Left ventricle myocardium inferior (tissue), 1 donor: ENCODE measurements around the gene RPUSD2. TPM values are rescaled to one million over a fixed set of nuclear protein-coding genes. Genes with fewer than 3 reads are reported as not detected.
A peak's percentile ranks its signal among the peaks of the same experiment; 100 is the strongest.
"Not testable (repeated sequence)": the region's sequence is repeated elsewhere in the genome, so short reads cannot be mapped to it uniquely, and the experiment has no call there.

Experiments used
- DNase-seq: peaks from one replicate; pipeline ENCODE4 v3.0.0-alpha.2; 2020
- H3K27ac ChIP-seq: fragments of 200-600 bp; replicated peaks from 2 replicates; pipeline ENCODE4 v1.8.0; 2021
- H3K27me3 ChIP-seq: fragments of 200-600 bp; 2 replicates; pipeline ENCODE4 v1.8.0; 2021; ENCODE audit warnings: low read depth
- H3K36me3 ChIP-seq: fragments of 200-600 bp; 2 replicates; pipeline ENCODE4 v1.8.0; 2021
- H3K4me1 ChIP-seq: fragments of 200-600 bp; 2 replicates; pipeline ENCODE4 v1.8.0; 2021
- H3K4me3 ChIP-seq: fragments of 200-600 bp; 2 replicates; pipeline ENCODE4 v1.8.0; 2021; ENCODE audit warnings: mild to moderate bottlenecking, moderate library complexity
- H3K9me3 ChIP-seq: fragments of 200-600 bp; replicated peaks from 2 replicates; pipeline ENCODE4 v1.8.0; 2021
- CTCF ChIP-seq: fragments of 200-600 bp; IDR thresholded peaks from 2 replicates; pipeline ENCODE4 v1.8.0; 2021; ENCODE audit warnings: antibody characterized with exemption, mild to moderate bottlenecking, borderline replicate concordance
- intact Hi-C: fragments of 100-400 bp; cut with micrococcal nuclease; formaldehyde crosslinking; loops from one replicate; pipeline ENCODE4 v1.11.0; 2022
- total RNA-seq: library from RNA; stranded (reverse); fragmentation: NEBNext Ultra II Directional; extraction: Animal tissue kit (Norgen Biotek cat#: 25700); gene quantifications from one replicate; pipeline ENCODE4 v1.2.1, GENCODE V29; 2021
- donor health status: DM: no; HTN: yes; CAD: no; lungs with severe emphysema.

The RPUSD2 gene
- total RNA-seq, 1 donor from 2014 or later, result 12.0 TPM

- intact Hi-C loops, result no loop called here
Observed at GRCh38 chr15:40567111-40567510, 2.0 kb upstream of the RPUSD2 start.

DNA sequence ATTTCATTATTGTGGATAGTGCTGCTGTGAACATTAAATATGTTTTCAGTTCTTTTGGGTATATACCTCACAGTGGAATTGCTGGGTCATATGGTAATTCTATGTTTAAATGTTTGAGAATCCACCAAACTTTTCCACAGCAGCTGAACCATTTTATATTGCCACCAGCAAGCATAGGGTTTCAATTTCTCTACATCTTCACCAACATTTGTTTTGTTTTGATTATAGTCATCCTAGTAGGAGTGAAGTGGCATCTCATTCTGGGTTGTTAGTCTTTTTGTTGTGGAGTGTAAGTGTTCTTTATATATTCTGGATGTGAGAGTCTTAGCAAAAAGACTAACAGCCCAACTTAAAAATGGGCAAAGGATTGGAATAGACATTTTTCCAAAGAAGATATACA, 6.0 kb downstream of the RPUSD2 start:
- no peak for DNase-seq
- no peak for TF ChIP-seq CTCF
- Histone ChIP-seq H3K9me3 (peaks cover 4% of the 10 kb centered on the region), H3K4me3 (no peak overlapping the region), H3K4me1 (peaks cover 10% of the 10 kb centered on the region), H3K27me3 (no peaks in the 10 kb centered on the region), H3K27ac (no peak overlapping the region), H3K36me3 (peaks cover 36% of the 10 kb centered on the region)
- intact Hi-C loops, result no loop called here

More at GRCh38 chr15:40567111-40567510, 2.0 kb upstream of the RPUSD2 start:
- no peaks in the 10 kb centered on the region for H3K9me3 ChIP-seq
- no peak overlapping the region for H3K27ac ChIP-seq
- DNase-seq, result no peak
- H3K36me3 ChIP-seq, result peaks cover 14% of the 10 kb centered on the region
- H3K27me3 ChIP-seq, result no peaks in the 10 kb centered on the region
- H3K4me3 ChIP-seq, result no peak overlapping the region
- no peak for TF ChIP-seq CTCF
- peaks cover 58% of the 10 kb centered on the region for H3K4me1 ChIP-seq

- H3K4me1 ChIP-seq, H3K27ac ChIP-seq, H3K4me3 ChIP-seq, intact Hi-C loops, H3K27me3 ChIP-seq, DNase-seq, H3K9me3 ChIP-seq: not testable (repeated sequence)
- H3K36me3 ChIP-seq, result peaks cover 29% of the 10 kb centered on the region
Observed at GRCh38 chr15:40576914-40577313, 7.8 kb downstream of the RPUSD2 start.

DNA sequence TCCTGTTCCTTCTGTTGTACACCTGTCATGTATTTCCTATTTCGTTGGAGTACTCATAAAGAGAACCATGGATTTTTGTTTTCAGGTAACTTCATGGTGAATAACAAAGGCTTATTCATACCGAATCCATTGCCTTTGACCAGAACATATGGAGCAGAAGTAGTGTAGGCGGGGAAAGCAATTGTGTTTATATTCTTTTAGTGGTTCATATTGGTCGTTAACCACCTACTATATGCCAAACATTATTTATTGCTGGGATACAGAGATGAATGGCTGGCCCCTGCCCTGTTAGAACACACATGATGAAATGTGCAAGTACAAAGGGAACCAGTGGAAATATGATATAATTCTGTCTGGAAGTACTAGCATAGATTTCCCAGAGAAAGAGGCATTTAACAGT, 9.8 kb downstream of the RPUSD2 start:
- H3K4me1 ChIP-seq, result no peaks in the 10 kb centered on the region
- DNase-seq, result no peak
- peaks cover 4% of the 10 kb centered on the region for H3K9me3 ChIP-seq
- peaks cover 11% of the 10 kb centered on the region for H3K36me3 ChIP-seq
- no peak overlapping the region for H3K4me3 ChIP-seq
- intact Hi-C loops, result no loop called here
- no peaks in the 10 kb centered on the region for H3K27me3 ChIP-seq
- TF ChIP-seq CTCF, result no peak
- H3K27ac ChIP-seq, result no peak overlapping the region

- H3K9me3 ChIP-seq, H3K27ac ChIP-seq, H3K4me3 ChIP-seq, H3K27me3 ChIP-seq, H3K4me1 ChIP-seq, H3K36me3 ChIP-seq, DNase-seq, intact Hi-C loops: not testable (repeated sequence)
Observed at GRCh38 chr15:40581796-40582195, 12.7 kb downstream of the RPUSD2 start.

GRCh38 chr15:40582726-40583246, 13.7 kb downstream of the RPUSD2 start:
- Histone ChIP-seq H3K9me3 (peaks cover 2% of the 10 kb centered on the region), H3K36me3 (no peaks in the 10 kb centered on the region), H3K4me3 (peak overlapping the region; percentile 55), H3K27ac (no peak overlapping the region), H3K27me3 (no peaks in the 10 kb centered on the region), H3K4me1 (no peaks in the 10 kb centered on the region)
- TF ChIP-seq CTCF, result no peak
- no peak for DNase-seq
- intact Hi-C loops, result no loop called here

GRCh38 chr15:40584191-40584590, 15.1 kb downstream of the RPUSD2 start:
- TF ChIP-seq CTCF, result no peak
- H3K27ac ChIP-seq, result no peak overlapping the region
- H3K36me3 ChIP-seq, result no peaks in the 10 kb centered on the region
- no peaks in the 10 kb centered on the region for H3K4me1 ChIP-seq
- no peaks in the 10 kb centered on the region for H3K9me3 ChIP-seq
- intact Hi-C loops, result no loop called here
- H3K4me3 ChIP-seq, result no peak overlapping the region
- no peaks in the 10 kb centered on the region for H3K27me3 ChIP-seq
- no peak for DNase-seq
